Bone marrow (tissue), 2 donors: Measurements from ENCODE around the gene SLC35G1.

Experiments used
- DNase-seq, 2 donors: peaks; one replicate each; lab custom pipeline; 2025; lab: John Stamatoyannopoulos, UW

Gene SLC35G1

GRCh38 chr10:93893646-93894515 lies at the start of gene SLC35G1:
Gene SLC35G1 (plus strand): TSS chr10:93893978. CDS start chr10:93894034, 56 bp downstream.
- DNase-seq = peak in 1 of 2 donors; percentile 47

- DNase-seq = no peak
Measured at GRCh38 chr10:93844979-93845626, 48.7 kb upstream of the SLC35G1 start.

GRCh38 chr10:93849593-93849992 lies 44.2 kb upstream of the SLC35G1 start:
- DNase-seq = no peak

- no peak for DNase-seq
Measured at GRCh38 chr10:93850031-93851015, 43.5 kb upstream of the SLC35G1 start.

GRCh38 chr10:93851169-93851568 lies 42.6 kb upstream of the SLC35G1 start:
- no peak for DNase-seq

GRCh38 chr10:93852476-93853095 lies 41.2 kb upstream of the SLC35G1 start:
- no peak for DNase-seq

GRCh38 chr10:93854975-93855374 lies 38.8 kb upstream of the SLC35G1 start:
- DNase-seq = no peak

GRCh38 chr10:93856349-93857145 lies 37.2 kb upstream of the SLC35G1 start:
- no peak for DNase-seq

- DNase-seq = no peak
Measured at GRCh38 chr10:93859049-93859655, 34.6 kb upstream of the SLC35G1 start.

GRCh38 chr10:93861825-93862224 lies 32.0 kb upstream of the SLC35G1 start:
- DNase-seq = no peak

- DNase-seq = no peak
Measured at GRCh38 chr10:93865794-93866425, 27.9 kb upstream of the SLC35G1 start.

- no peak for DNase-seq
Measured at GRCh38 chr10:93867525-93867924, 26.3 kb upstream of the SLC35G1 start.

- DNase-seq = no peak
Measured at GRCh38 chr10:93871671-93872204, 22.0 kb upstream of the SLC35G1 start.

GRCh38 chr10:93872375-93873158 lies 21.2 kb upstream of the SLC35G1 start:
- DNase-seq = no peak

- DNase-seq = no peak
Measured at GRCh38 chr10:93873420-93874115, 20.2 kb upstream of the SLC35G1 start.

GRCh38 chr10:93874309-93875031 lies 19.3 kb upstream of the SLC35G1 start:
- DNase-seq = no peak

- DNase-seq = no peak
Measured at GRCh38 chr10:93875032-93875358, 18.8 kb upstream of the SLC35G1 start.

GRCh38 chr10:93876381-93876780 lies 17.4 kb upstream of the SLC35G1 start:
- DNase-seq = no peak
